BLaER1 treated with 17β-estradiol and CSF1 and Interleukin-3, amounts not matched to agents 10 nM and 100 nM (cell line): ENCODE data around the gene IGSF10.

Experiments
- H3K27ac ChIP-seq, 11 experiments: shearing (Covaris generic); formaldehyde crosslinking; 2 replicates each; pipeline ENCODE4 v1.8.1; 2022
- H3K27me3 ChIP-seq, 11 experiments: shearing (Covaris generic); formaldehyde crosslinking; 2 replicates each; pipeline ENCODE4 v1.8.1; 2022
- H3K36me3 ChIP-seq, 11 experiments: shearing (Covaris generic); formaldehyde crosslinking; 2 replicates each; pipeline ENCODE4 v1.8.1; 2022
- H3K4me1 ChIP-seq, 10 experiments: shearing (Covaris generic); formaldehyde crosslinking; 2 replicates each; pipeline ENCODE4 v1.8.1; 2022
- H3K4me2 ChIP-seq, 11 experiments: shearing (Covaris generic); formaldehyde crosslinking; 2 replicates each; pipeline ENCODE4 v1.8.1; 2022
- H3K4me3 ChIP-seq, 10 experiments: shearing (Covaris generic); formaldehyde crosslinking; 2 replicates each; pipeline ENCODE4 v1.8.1; 2022
- H3K9ac ChIP-seq, 11 experiments: shearing (Covaris generic); formaldehyde crosslinking; 2 replicates each; pipeline ENCODE4 v1.8.1; 2022
- H3K9me3 ChIP-seq, 11 experiments: shearing (Covaris generic); formaldehyde crosslinking; replicated peaks in 1 of 11; 2 replicates each; pipeline ENCODE4 v1.8.1; 2022
- H4K20me1 ChIP-seq, 11 experiments: shearing (Covaris generic); formaldehyde crosslinking; 2 replicates each; pipeline ENCODE4 v1.8.1; 2022
- Cebpa-rat ChIP-seq, 11 experiments: shearing (Covaris generic); IDR thresholded peaks; 2 replicates each; pipeline ENCODE4 v1.8.1; 2022

Gene IGSF10

DNA sequence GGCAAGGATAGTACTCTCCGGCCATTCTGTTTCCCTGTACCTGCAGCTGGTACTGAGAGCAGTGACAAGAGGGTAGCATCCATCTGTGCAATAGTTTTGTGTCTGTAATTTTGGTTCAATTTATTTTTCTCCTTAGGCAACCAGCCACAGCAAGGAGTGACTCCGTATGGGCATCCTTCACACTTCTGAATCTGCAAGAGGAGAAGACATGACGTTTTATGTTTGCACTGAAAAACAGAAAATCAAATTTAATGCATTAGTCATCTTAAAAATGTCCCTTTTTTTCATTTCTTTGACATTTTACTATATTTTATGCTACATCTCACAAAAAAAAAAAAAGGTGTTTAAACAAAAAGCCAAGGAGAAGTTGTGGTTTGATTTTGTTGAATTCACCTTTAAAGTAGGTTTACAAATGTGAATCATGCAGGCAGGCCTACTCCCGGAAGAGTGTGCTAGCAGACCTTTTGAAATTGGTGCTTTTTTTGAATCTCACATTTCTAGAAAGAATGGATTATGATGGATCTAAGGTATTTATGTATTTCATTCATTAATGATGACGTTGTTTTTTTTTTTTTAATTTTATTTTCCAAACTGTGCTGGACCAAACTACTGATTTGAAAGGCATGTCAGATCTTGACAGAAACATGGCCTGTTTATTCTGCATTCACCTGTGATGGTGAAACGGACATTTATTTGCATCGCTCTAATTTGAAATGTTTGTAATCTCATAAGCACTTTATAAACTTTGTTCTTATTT is 28.1 kb downstream of the IGSF10 start:
- no peaks in the 10 kb centered on the region for H4K20me1 ChIP-seq
- H3K9me3 ChIP-seq: peaks cover 0 to 11% (median 0%) of the 10 kb centered on the region in 11 experiments; a peak in 3 of 22 replicates
- H3K9ac ChIP-seq: no peak overlapping the region
- H3K36me3 ChIP-seq: peaks cover 0 to 41% (median 3%) of the 10 kb centered on the region in 11 experiments; a peak in 11 of 22 replicates
- no peak overlapping the region for H3K4me2 ChIP-seq
- no peak overlapping the region for H3K27ac ChIP-seq
- no peak overlapping the region for H3K4me3 ChIP-seq
- no peaks in the 10 kb centered on the region for H3K27me3 ChIP-seq
- H3K4me1 ChIP-seq: peaks cover 0 to 5% (median 2%) of the 10 kb centered on the region in 10 experiments; a peak in 12 of 20 replicates
- TF ChIP-seq Cebpa-rat (IDR thresholded peaks at IDR 0.05): no peak

DNA sequence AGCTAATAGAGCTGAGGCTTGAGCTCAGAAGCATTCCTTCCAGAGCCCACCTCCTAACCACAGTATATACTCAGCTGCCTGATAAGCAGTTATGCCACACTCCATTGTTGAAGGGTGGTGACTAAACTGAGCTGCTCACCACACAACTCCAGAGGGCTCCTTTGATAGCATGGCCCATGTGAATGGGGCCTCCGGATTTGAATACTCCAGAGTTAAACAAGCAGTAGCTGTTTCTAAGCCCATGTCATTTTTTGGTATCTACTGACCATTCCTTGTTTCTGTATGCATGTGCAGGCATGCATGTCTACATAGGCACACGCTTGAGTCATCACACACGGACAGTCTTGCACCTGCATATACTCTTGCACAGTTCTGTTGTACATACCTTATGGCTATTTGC is 28.9 kb downstream of the IGSF10 start:
- Histone ChIP-seq H3K27me3 (no peaks in the 10 kb centered on the region), H3K9me3 (peaks cover 0 to 11% (median 0%) of the 10 kb centered on the region in 11 experiments; a peak in 3 of 22 replicates), H3K36me3 (peaks cover 0 to 41% (median 3%) of the 10 kb centered on the region in 11 experiments; a peak in 11 of 22 replicates), H3K4me1 (no peaks in the 10 kb centered on the region; a peak in 1 of 20 replicates), H3K27ac (no peak overlapping the region), H3K9ac (no peak overlapping the region), H4K20me1 (no peaks in the 10 kb centered on the region), H3K4me2 (no peak overlapping the region), H3K4me3 (no peak overlapping the region)
- TF ChIP-seq Cebpa-rat (IDR thresholded peaks at IDR 0.05): no peak

DNA sequence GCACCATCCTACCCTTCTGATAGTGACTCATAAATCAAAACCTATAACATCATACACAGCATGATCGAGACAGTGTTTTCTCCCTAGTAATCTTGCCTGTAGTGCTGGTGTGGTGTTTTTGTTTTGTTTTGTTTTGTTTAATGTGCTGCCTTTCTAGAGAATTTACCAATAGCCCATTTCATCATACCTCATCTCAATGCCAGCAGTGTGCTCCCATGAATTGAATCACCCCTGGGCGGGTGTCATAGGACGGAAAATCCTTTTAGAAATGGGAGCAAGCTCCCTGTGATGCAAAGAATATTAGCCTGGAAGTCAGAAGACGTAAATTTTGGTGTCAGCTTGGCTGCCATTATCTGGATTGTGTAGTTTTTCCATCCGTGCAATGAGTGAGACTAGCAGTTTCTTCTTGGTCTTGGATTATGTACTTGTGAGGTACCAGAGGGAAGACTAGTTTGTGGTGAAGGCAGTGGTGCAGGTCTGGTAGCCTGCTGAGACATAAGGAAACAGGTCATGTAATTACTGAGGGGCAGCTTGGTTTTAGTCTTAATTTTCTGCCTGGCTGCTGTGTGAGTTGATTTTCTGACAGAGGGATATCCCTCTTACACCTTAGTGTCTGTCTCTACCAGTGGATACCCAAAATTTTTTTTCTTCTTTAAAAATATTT is 29.9 kb downstream of the IGSF10 start:
- Histone ChIP-seq H3K27ac (no peak overlapping the region), H3K36me3 (peaks cover 0 to 41% (median 3%) of the 10 kb centered on the region in 11 experiments; a peak in 11 of 22 replicates), H3K4me3 (no peak overlapping the region), H3K9ac (no peak overlapping the region), H3K27me3 (no peaks in the 10 kb centered on the region), H3K4me1 (peaks cover 3 to 9% (median 5%) of the 10 kb centered on the region in 10 experiments; a peak in 16 of 20 replicates), H3K4me2 (no peak overlapping the region), H4K20me1 (no peaks in the 10 kb centered on the region), H3K9me3 (peaks cover 0 to 11% (median 0%) of the 10 kb centered on the region in 11 experiments; a peak in 3 of 22 replicates)
- TF ChIP-seq Cebpa-rat (IDR thresholded peaks at IDR 0.05): no peak

DNA sequence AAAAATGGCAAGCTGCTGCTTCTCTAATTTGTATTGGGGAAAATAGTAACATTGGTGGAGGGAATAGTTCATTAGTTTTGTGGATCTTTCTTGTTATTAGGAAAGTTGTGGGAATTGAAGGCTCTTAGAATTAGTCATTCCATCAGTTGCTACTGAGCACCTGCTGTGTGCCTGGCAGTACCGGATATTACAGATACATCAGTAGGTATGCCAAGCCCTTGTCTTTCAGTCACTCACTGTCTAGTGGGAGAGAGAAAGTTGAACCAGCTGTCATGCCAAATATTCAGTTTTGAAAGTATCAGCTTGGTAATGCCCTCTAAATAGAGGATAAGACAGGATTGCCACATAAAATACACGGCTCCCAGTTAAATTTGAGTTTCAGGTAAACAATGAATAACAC is 32.5 kb downstream of the IGSF10 start:
- no peak for TF ChIP-seq Cebpa-rat (IDR thresholded peaks at IDR 0.05)
- H3K9me3 ChIP-seq: peaks cover 0 to 11% (median 0%) of the 10 kb centered on the region in 11 experiments; a peak in 3 of 22 replicates

GRCh38 chr3:151426341-151426657 is 34.6 kb downstream of the IGSF10 start:
- no peaks in the 10 kb centered on the region for H3K27me3 ChIP-seq
- no peak overlapping the region for H3K4me3 ChIP-seq
- no peak for TF ChIP-seq Cebpa-rat (IDR thresholded peaks at IDR 0.05)
- H3K9ac ChIP-seq: no peak overlapping the region
- H3K4me1 ChIP-seq: peaks cover 3 to 17% (median 7%) of the 10 kb centered on the region in 10 experiments; a peak in 16 of 20 replicates
- H3K36me3 ChIP-seq: peaks cover 0 to 25% (median 4%) of the 10 kb centered on the region in 11 experiments; a peak in 11 of 22 replicates
- H3K4me2 ChIP-seq: peak overlapping the region in 6 of 11 experiments; percentile 24 to 58 (median 37); a peak in 9 of 22 replicates
- H3K27ac ChIP-seq: no peak overlapping the region
- H3K9me3 ChIP-seq: peaks cover 0 to 11% (median 0%) of the 10 kb centered on the region in 11 experiments; a peak in 3 of 22 replicates
- no peaks in the 10 kb centered on the region for H4K20me1 ChIP-seq

More for the DNA sequence above, 32.5 kb downstream of the IGSF10 start:
- Histone ChIP-seq H3K27ac (no peak overlapping the region), H3K9ac (no peak overlapping the region), H3K4me1 (peaks cover 3 to 17% (median 7%) of the 10 kb centered on the region in 10 experiments; a peak in 16 of 20 replicates), H4K20me1 (no peaks in the 10 kb centered on the region), H3K36me3 (peaks cover 0 to 41% (median 3%) of the 10 kb centered on the region in 11 experiments; a peak in 11 of 22 replicates), H3K4me2 (no peak overlapping the region), H3K4me3 (no peak overlapping the region), H3K27me3 (no peaks in the 10 kb centered on the region)

DNA sequence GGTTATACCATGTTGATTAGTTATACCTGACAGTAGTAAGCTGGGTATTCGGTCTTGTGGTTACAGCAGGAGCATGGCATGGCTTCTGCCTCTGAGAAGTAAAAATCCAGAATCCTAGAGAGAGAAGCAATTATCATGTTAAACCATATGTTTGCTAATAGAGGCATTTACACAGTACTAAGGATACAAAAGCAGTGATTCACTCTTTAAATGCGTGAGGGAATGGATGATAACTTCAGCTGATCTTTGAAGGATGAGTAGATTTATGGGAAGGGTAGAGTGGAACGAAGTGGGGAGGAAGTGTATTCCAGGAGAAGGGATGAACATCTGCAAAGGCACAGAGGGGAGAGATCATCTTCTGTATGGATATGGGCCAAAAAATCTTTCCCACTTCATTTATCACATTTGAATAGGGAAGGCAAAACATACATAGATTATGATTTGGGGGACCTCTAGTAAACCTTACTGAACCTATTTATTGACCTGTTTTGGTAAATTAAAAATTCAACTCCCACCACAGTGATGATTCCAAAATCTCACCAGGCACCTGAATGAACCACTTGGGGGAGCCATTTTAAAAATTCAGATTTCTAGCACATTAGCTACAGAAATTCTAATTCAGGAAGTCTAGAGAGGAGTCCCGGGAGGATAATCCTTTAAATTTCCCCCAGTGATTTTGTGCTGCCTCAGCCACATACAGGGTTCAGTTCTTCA is 35.1 kb downstream of the IGSF10 start:
- H3K4me2 ChIP-seq: peak overlapping the region in 6 of 11 experiments; percentile 24 to 58 (median 37); a peak in 9 of 22 replicates
- H3K4me3 ChIP-seq: no peak overlapping the region
- no peak overlapping the region for H3K27ac ChIP-seq
- no peaks in the 10 kb centered on the region for H4K20me1 ChIP-seq
- no peak overlapping the region for H3K9ac ChIP-seq
- H3K9me3 ChIP-seq: peaks cover 0 to 11% (median 0%) of the 10 kb centered on the region in 11 experiments; a peak in 3 of 22 replicates
- H3K27me3 ChIP-seq: no peaks in the 10 kb centered on the region
- H3K4me1 ChIP-seq: peaks cover 3 to 17% (median 7%) of the 10 kb centered on the region in 10 experiments; a peak in 16 of 20 replicates
- no peak for TF ChIP-seq Cebpa-rat (IDR thresholded peaks at IDR 0.05)
- H3K36me3 ChIP-seq: peaks cover 0 to 26% (median 7%) of the 10 kb centered on the region in 11 experiments; a peak in 14 of 22 replicates

GRCh38 chr3:151423091-151423490 is 37.8 kb downstream of the IGSF10 start:
- no peak overlapping the region for H3K4me3 ChIP-seq
- H3K27ac ChIP-seq: no peak overlapping the region
- peaks cover 3 to 17% (median 7%) of the 10 kb centered on the region in 10 experiments; a peak in 16 of 20 replicates for H3K4me1 ChIP-seq
- no peak overlapping the region for H3K9ac ChIP-seq
- TF ChIP-seq Cebpa-rat (IDR thresholded peaks at IDR 0.05): no peak
- no peaks in the 10 kb centered on the region for H4K20me1 ChIP-seq
- no peaks in the 10 kb centered on the region for H3K27me3 ChIP-seq
- no peak overlapping the region for H3K4me2 ChIP-seq
- peaks cover 0 to 28% (median 3%) of the 10 kb centered on the region in 11 experiments; a peak in 9 of 22 replicates for H3K36me3 ChIP-seq
- H3K9me3 ChIP-seq: no peaks in the 10 kb centered on the region

DNA sequence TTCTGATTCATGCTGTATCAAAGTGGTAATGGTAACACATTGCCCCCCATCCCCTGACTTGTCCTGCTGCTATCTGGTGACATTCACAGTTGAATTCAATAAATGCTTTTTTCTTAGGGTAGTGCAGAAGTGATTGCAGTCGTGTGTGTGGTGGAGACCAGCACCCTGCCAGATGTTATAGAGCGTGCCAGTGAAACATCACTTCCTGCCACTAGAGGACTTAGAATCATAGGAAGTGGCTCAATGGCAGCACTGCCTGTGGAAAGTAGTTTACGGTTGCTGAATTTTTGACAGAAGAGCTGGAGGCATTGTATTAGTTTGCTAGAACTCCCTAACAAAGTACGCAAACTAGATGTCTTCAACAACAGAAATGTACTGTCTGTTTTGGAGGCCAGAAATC is 38.9 kb downstream of the IGSF10 start:
- H3K27ac ChIP-seq: no peak overlapping the region
- H4K20me1 ChIP-seq: no peaks in the 10 kb centered on the region
- no peaks in the 10 kb centered on the region for H3K9me3 ChIP-seq
- H3K27me3 ChIP-seq: no peaks in the 10 kb centered on the region
- H3K9ac ChIP-seq: no peak overlapping the region
- H3K4me2 ChIP-seq: no peak overlapping the region
- H3K4me3 ChIP-seq: no peak overlapping the region
- H3K4me1 ChIP-seq: peaks cover 3 to 17% (median 7%) of the 10 kb centered on the region in 10 experiments; a peak in 16 of 20 replicates
- no peak for TF ChIP-seq Cebpa-rat (IDR thresholded peaks at IDR 0.05)
- peaks cover 0 to 39% (median 8%) of the 10 kb centered on the region in 11 experiments; a peak in 12 of 22 replicates for H3K36me3 ChIP-seq
